ENCODE measurements around the gene GPRC5B. TPM values are rescaled to one million over a fixed set of nuclear protein-coding genes. Genes with fewer than 3 reads are reported as not detected.

Gene GPRC5B
- polyA plus RNA-seq, 2 of the 4 experiments (the other 2 are of a cell fraction): 12.8 to 19.1 TPM

DNA sequence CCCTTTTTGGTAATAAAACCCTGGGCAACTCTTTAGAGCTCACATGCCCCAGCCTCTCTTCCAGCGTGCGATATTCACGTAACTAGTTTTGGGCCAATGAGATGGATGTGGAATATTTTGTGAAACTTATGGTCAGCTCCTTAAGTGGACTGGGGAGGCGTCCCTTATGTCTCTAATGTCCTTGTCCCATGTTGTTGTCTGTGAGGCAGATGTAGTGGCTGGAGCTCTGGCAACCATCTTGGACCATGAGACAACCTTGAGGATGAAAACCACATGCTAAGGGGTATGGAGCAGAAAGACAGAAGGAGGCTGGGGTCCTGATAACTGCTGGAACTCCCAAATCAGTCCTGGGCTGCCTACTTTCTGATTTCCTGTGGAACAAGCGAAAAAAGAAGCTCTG lies 31.4 kb upstream of the GPRC5B start:
- no peak overlapping the region for H3K27ac ChIP-seq
- CTCF ChIA-PET: interaction anchor here (0.8 to 11.6 kb wide), 4 partner anchors 9 to 469 kb away, joined by 3 to 316 read pairs (median 10); no protein-coding TSS in a partner anchor
- DNase-seq (ENCODE audit: low read depth in 1 of 2, low spot score in 1 of 2): no peak
- TF ChIP-seq HDAC2 (IDR thresholded peaks at IDR 0.05): no peak
- TF ChIP-seq, protein P1, sequence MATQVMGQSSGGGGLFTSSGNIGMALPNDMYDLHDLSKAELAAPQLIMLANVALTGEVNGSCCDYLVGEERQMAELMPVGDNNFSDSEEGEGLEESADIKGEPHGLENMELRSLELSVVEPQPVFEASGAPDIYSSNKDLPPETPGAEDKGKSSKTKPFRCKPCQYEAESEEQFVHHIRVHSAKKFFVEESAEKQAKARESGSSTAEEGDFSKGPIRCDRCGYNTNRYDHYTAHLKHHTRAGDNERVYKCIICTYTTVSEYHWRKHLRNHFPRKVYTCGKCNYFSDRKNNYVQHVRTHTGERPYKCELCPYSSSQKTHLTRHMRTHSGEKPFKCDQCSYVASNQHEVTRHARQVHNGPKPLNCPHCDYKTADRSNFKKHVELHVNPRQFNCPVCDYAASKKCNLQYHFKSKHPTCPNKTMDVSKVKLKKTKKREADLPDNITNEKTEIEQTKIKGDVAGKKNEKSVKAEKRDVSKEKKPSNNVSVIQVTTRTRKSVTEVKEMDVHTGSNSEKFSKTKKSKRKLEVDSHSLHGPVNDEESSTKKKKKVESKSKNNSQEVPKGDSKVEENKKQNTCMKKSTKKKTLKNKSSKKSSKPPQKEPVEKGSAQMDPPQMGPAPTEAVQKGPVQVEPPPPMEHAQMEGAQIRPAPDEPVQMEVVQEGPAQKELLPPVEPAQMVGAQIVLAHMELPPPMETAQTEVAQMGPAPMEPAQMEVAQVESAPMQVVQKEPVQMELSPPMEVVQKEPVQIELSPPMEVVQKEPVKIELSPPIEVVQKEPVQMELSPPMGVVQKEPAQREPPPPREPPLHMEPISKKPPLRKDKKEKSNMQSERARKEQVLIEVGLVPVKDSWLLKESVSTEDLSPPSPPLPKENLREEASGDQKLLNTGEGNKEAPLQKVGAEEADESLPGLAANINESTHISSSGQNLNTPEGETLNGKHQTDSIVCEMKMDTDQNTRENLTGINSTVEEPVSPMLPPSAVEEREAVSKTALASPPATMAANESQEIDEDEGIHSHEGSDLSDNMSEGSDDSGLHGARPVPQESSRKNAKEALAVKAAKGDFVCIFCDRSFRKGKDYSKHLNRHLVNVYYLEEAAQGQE (IDR thresholded peaks at IDR 0.05): no peak
- no peak for TF ChIP-seq POLR2A (IDR thresholded peaks at IDR 0.05; ENCODE audit: low read length)
- TF ChIP-seq EHF (CRISPR knock-in tag; IDR thresholded peaks at IDR 0.05): no peak
- no peak for TF ChIP-seq JUN (IDR thresholded peaks at IDR 0.05)
- no peak for TF ChIP-seq EHMT2 (IDR thresholded peaks at IDR 0.05; ENCODE audit: low read depth)
- TF ChIP-seq ZC3H11A (IDR thresholded peaks at IDR 0.05): no peak
- no peak for TF ChIP-seq TFCP2L1 (CRISPR knock-in tag; IDR thresholded peaks at IDR 0.05)
- TF ChIP-seq CHD2 (IDR thresholded peaks at IDR 0.05; ENCODE audit: low read length, partially characterized antibody): no peak
- TF ChIP-seq POLR2AphosphoS2 (conservative IDR thresholded peaks at IDR 0.05; ENCODE audit: low read length): no peak
- TF ChIP-seq, protein P2, sequence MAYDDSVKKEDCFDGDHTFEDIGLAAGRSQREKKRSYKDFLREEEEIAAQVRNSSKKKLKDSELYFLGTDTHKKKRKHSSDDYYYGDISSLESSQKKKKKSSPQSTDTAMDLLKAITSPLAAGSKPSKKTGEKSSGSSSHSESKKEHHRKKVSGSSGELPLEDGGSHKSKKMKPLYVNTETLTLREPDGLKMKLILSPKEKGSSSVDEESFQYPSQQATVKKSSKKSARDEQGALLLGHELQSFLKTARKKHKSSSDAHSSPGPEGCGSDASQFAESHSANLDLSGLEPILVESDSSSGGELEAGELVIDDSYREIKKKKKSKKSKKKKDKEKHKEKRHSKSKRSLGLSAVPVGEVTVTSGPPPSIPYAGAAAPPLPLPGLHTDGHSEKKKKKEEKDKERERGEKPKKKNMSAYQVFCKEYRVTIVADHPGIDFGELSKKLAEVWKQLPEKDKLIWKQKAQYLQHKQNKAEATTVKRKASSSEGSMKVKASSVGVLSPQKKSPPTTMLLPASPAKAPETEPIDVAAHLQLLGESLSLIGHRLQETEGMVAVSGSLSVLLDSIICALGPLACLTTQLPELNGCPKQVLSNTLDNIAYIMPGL (CRISPR knock-in tag; IDR thresholded peaks at IDR 0.05; ENCODE audit: borderline replicate concordance): no peak
- no peak for TF ChIP-seq ZSCAN20 (CRISPR knock-in tag; IDR thresholded peaks at IDR 0.05)
- TF ChIP-seq KDM5A (IDR thresholded peaks at IDR 0.05): no peak
- no peak for ATAC-seq
- H3K4me1 ChIP-seq: peaks cover 9% of the 10 kb centered on the region
- no peak for FAIRE-seq
- no peak overlapping the region for H3K4me3 ChIP-seq
- POLR2A ChIA-PET: no interaction called here
- no peaks in the 10 kb centered on the region for H3K9me3 ChIP-seq
- 68% methylated on average over 5 of the region's 5 CpGs for WGBS (ENCODE audit: missing lambda C conversion rate)
- no peak overlapping the region for H3K4me2 ChIP-seq

- CTCF ChIA-PET: interaction anchor here (1.0 to 11.6 kb wide), 4 partner anchors 7 to 471 kb away, joined by 3 to 316 read pairs (median 16); no protein-coding TSS in a partner anchor
- Histone ChIP-seq H3K4me1 (peaks cover 9% of the 10 kb centered on the region), H3K4me2 (no peak overlapping the region), H3K27ac (no peak overlapping the region), H3K9me3 (no peaks in the 10 kb centered on the region), H3K4me3 (no peak overlapping the region)
- TF ChIP-seq POLR2AphosphoS2 (conservative IDR thresholded peaks at IDR 0.05; ENCODE audit: low read length): no peak
- TF ChIP-seq RFX5 (IDR thresholded peaks at IDR 0.05): no peak
- TF ChIP-seq CBX2 (IDR thresholded peaks at IDR 0.05; ENCODE audit: borderline replicate concordance, low read depth): no peak
- no peak for TF ChIP-seq ZFP36 (IDR thresholded peaks at IDR 0.05; ENCODE audit: borderline replicate concordance, partially characterized antibody)
- TF ChIP-seq JUNB (IDR thresholded peaks at IDR 0.05): no peak
- no peak for TF ChIP-seq BHLHE40 (IDR thresholded peaks at IDR 0.05; ENCODE audit: low read depth, low read length)
- TF ChIP-seq HOXB13 (CRISPR knock-in tag; IDR thresholded peaks at IDR 0.05; ENCODE audit: low read depth): no peak
- TF ChIP-seq GATA3 (IDR thresholded peaks at IDR 0.05; ENCODE audit: borderline replicate concordance): no peak
- POLR2A ChIA-PET: no interaction called here
- 63% methylated on average over 7 of the region's 7 CpGs for WGBS (ENCODE audit: missing lambda C conversion rate)
- DNase-seq (ENCODE audit: low read depth in 1 of 2, low spot score in 1 of 2) (no peak), FAIRE-seq (no peak), ATAC-seq (no peak)
Observed at GRCh38 chr16:19914877-19915276, 30.2 kb upstream of the GPRC5B start.

DNA sequence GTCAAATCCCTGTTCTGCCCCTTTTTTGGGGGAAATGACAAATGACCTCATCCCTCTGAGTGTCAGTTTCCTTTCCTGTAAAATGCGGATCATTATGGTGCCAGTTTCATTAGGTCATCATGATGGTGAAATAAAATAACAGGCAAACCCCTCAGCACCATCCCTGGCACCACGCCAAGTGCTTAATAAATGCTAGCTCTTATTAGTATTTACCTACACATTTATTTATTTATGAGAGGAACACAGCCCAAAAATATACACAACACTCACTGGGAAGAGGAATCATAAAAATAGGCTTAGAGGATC lies 28.6 kb upstream of the GPRC5B start:
- Histone ChIP-seq H3K4me1 (peaks cover 9% of the 10 kb centered on the region), H3K4me2 (no peak overlapping the region), H3K4me3 (no peak overlapping the region), H3K27ac (no peak overlapping the region), H3K9me3 (no peaks in the 10 kb centered on the region)
- WGBS (ENCODE audit: missing lambda C conversion rate): 22% methylated on average over 2 of the region's 2 CpGs
- ATAC-seq: no peak
- no peak for DNase-seq (ENCODE audit: low read depth in 1 of 2, low spot score in 1 of 2)
- CTCF ChIA-PET: interaction anchor here (1.4 to 17.4 kb wide), 6 partner anchors 11 to 471 kb away, joined by 3 to 374 read pairs (median 10); no protein-coding TSS in a partner anchor
- no peak for FAIRE-seq
- POLR2A ChIA-PET: no interaction called here
- TF ChIP-seq ATOH8 (CRISPR knock-in tag; IDR thresholded peaks at IDR 0.05; ENCODE audit: low read depth): no peak
- no peak for TF ChIP-seq FOXS1 (CRISPR knock-in tag; IDR thresholded peaks at IDR 0.05)
- TF ChIP-seq KDM5A (IDR thresholded peaks at IDR 0.05): no peak
- TF ChIP-seq NR3C1 (IDR thresholded peaks at IDR 0.05): no peak
- TF ChIP-seq EP300 (IDR thresholded peaks at IDR 0.05): no peak
- no peak for TF ChIP-seq ESRRA (IDR thresholded peaks at IDR 0.05; ENCODE audit: borderline replicate concordance, low read length)
- no peak for TF ChIP-seq POLR2AphosphoS2 (conservative IDR thresholded peaks at IDR 0.05; ENCODE audit: low read length)
- no peak for TF ChIP-seq NFE2L2 (conservative IDR thresholded peaks at IDR 0.05; ENCODE audit: low read length)
- no peak for TF ChIP-seq JUN (IDR thresholded peaks at IDR 0.05)
- TF ChIP-seq, protein P3, sequence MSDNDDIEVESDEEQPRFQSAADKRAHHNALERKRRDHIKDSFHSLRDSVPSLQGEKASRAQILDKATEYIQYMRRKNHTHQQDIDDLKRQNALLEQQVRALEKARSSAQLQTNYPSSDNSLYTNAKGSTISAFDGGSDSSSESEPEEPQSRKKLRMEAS (IDR thresholded peaks at IDR 0.05): no peak
- TF ChIP-seq EHMT2 (IDR thresholded peaks at IDR 0.05; ENCODE audit: low read depth): no peak
- no peak for TF ChIP-seq ELK1 (IDR thresholded peaks at IDR 0.05; ENCODE audit: low read depth, low read length)
- TF ChIP-seq TP53 (CRISPR knock-in tag; IDR thresholded peaks at IDR 0.05): no peak
